Psoas muscle (tissue), 8 donors: ENCODE data around the gene TACR2. TPM values are rescaled to one million over a fixed set of nuclear protein-coding genes. Genes with fewer than 3 reads are reported as not detected.
A peak's percentile ranks its signal among the peaks of the same experiment; 100 is the strongest.

Experiments
- ATAC-seq, 4 donors: fragments of 200-7000 bp; cut with Tn5 transposase; one replicate each; pipeline ENCODE4 v1.9.1; 2020; ENCODE audit warnings: moderate library complexity in 3 of 4, mild to moderate bottlenecking in 2 of 4
- DNase-seq, 2 donors: peaks; one replicate each; pipeline ENCODE4 v3.0.0-alpha.2; 2020
- H3K27ac ChIP-seq: fragments of 200-600 bp; one replicate; pipeline ENCODE4 v1.8.0; 2022
- H3K27me3 ChIP-seq, 3 donors: fragments of 200-600 bp in 1 of 3; one replicate each; pipeline versions ENCODE4 v1.6.1 to v1.8.0; 2013 to 2022; ENCODE audit warnings: low read length in 2 of 3, mild to moderate bottlenecking in 2 of 3, moderate library complexity in 1 of 3; ENCODE audit not compliant: insufficient read depth in 3 of 3
- H3K36me3 ChIP-seq, 2 donors: fragments of 200-600 bp in 1 of 2; one replicate each; pipeline versions ENCODE4 v1.6.1 to v1.8.0; 2013 to 2022; ENCODE audit warnings: low read depth in 1 of 2, mild to moderate bottlenecking in 1 of 2, moderate library complexity in 1 of 2; ENCODE audit not compliant: insufficient read depth in 1 of 2
- H3K4me1 ChIP-seq: fragments of 200-600 bp; one replicate; pipeline ENCODE4 v1.8.0; 2022
- H3K4me3 ChIP-seq: fragments of 200-600 bp; one replicate; pipeline ENCODE4 v1.8.0; 2022; ENCODE audit warnings: mild to moderate bottlenecking
- H3K9me3 ChIP-seq: fragments of 200-600 bp; one replicate; pipeline ENCODE4 v1.8.0; 2022
- WGBS, 3 donors: extraction: QIAGEN DNeasy Blood & Tissue Kit; methylation state at CpG; one replicate each; pipeline versions ENCODE4 v1.1.6 to v1.1.7; 2013; 5-methylcytosine and 5-hydroxymethylcytosine counted together
- intact Hi-C, 2 donors: fragments of 100-400 bp; cut with DNase I; formaldehyde crosslinking; loops; one replicate each; pipeline versions ENCODE4 v1.11.0 to v1.14.2; 2022
- polyA plus RNA-seq, 3 donors: library from polyadenylated mRNA; stranded (reverse); fragments of 200-250 nt; gene quantifications; one replicate each; pipeline ENCODE4 v1.2.3, GENCODE V29; 2013
- total RNA-seq, 4 donors: library from RNA; stranded (reverse); fragmentation: NEBNext Ultra II Directional in 2 of 4; extraction: Animal tissue kit (Norgen Biotek cat#: 25700) in 2 of 4; gene quantifications; one replicate each; pipeline versions ENCODE4 v1.2.1 to v1.2.4, GENCODE V29; 2021 to 2023
- TF ChIP-seq, protein P1 (sequence below): fragments of 200-600 bp; IDR thresholded peaks from one replicate; pipeline ENCODE4 v1.8.0; 2022; ENCODE audit warnings: antibody characterized with exemption
- donor health status: healthy with polysubstance abuse.
- donor health status: DM: no; HTN: no; CAD: no; lungs with moderate emphysema.
- donor health status: Bipolar disorder and iron deficiency.
- donor health status: healthy.
- donor health status: DM: yes; HTN: yes; CAD: no.
- donor health status: DM: no; HTN: no; CAD: no.
- donor health status: DM: no; HTN: no; CAD: no.
- donor health status: DM: yes; HTN: yes; CAD: no.

The TACR2 gene
- total and polyA plus RNA-seq, 7 donors = 0.21 to 0.61 (median 0.25) TPM

DNA sequence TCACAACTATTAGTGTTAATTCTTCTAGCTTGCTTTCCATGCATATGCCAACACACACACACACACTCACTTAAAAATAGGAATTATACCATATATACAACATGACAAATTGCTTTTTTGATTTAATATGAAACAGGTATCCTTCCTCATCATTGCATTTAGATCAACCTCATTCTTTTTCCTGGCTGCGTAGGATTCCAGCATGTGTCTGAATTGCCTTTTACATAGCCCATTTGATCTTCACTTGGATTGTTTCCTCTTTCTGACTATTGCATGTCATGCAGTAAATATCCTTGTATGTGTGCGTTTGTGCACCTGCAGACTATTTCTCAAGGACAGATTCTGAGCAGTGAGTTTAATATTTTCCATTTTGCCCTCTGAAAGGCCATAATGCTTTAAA, 28.2 kb downstream of the TACR2 start:
- TF ChIP-seq, protein P1, sequence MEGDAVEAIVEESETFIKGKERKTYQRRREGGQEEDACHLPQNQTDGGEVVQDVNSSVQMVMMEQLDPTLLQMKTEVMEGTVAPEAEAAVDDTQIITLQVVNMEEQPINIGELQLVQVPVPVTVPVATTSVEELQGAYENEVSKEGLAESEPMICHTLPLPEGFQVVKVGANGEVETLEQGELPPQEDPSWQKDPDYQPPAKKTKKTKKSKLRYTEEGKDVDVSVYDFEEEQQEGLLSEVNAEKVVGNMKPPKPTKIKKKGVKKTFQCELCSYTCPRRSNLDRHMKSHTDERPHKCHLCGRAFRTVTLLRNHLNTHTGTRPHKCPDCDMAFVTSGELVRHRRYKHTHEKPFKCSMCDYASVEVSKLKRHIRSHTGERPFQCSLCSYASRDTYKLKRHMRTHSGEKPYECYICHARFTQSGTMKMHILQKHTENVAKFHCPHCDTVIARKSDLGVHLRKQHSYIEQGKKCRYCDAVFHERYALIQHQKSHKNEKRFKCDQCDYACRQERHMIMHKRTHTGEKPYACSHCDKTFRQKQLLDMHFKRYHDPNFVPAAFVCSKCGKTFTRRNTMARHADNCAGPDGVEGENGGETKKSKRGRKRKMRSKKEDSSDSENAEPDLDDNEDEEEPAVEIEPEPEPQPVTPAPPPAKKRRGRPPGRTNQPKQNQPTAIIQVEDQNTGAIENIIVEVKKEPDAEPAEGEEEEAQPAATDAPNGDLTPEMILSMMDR = no peak
- Histone ChIP-seq H3K4me3 (no peak overlapping the region), H3K27ac (no peak overlapping the region), H3K27me3 (no peaks in the 10 kb centered on the region), H3K4me1 (peaks cover 23% of the 10 kb centered on the region), H3K9me3 (no peaks in the 10 kb centered on the region), H3K36me3 (peaks cover 6 to 92% of the 10 kb centered on the region in 2 donors)
- intact Hi-C loops = no loop called here
- 95 to 97% (median 96%) methylated on average over 2 of the region's 2 CpGs for whole genome bisulfite sequencing, 3 donors
- DNase-seq (no peak), ATAC-seq (no peak)

GRCh38 chr10:69387500-69387899, 29.2 kb downstream of the TACR2 start:
- intact Hi-C loops = no loop called here
- TF ChIP-seq, protein P1 = no peak
- no peak overlapping the region for H3K27ac ChIP-seq
- H3K9me3 ChIP-seq = no peaks in the 10 kb centered on the region
- H3K4me3 ChIP-seq = no peak overlapping the region
- DNase-seq = no peak
- no peak for ATAC-seq
- H3K27me3 ChIP-seq = no peaks in the 10 kb centered on the region
- peaks cover 6 to 93% of the 10 kb centered on the region in 2 donors for H3K36me3 ChIP-seq
- peaks cover 32% of the 10 kb centered on the region for H3K4me1 ChIP-seq
- WGBS, 3 donors = 89 to 95% (median 92%) methylated on average over 3 of the region's 3 CpGs

DNA sequence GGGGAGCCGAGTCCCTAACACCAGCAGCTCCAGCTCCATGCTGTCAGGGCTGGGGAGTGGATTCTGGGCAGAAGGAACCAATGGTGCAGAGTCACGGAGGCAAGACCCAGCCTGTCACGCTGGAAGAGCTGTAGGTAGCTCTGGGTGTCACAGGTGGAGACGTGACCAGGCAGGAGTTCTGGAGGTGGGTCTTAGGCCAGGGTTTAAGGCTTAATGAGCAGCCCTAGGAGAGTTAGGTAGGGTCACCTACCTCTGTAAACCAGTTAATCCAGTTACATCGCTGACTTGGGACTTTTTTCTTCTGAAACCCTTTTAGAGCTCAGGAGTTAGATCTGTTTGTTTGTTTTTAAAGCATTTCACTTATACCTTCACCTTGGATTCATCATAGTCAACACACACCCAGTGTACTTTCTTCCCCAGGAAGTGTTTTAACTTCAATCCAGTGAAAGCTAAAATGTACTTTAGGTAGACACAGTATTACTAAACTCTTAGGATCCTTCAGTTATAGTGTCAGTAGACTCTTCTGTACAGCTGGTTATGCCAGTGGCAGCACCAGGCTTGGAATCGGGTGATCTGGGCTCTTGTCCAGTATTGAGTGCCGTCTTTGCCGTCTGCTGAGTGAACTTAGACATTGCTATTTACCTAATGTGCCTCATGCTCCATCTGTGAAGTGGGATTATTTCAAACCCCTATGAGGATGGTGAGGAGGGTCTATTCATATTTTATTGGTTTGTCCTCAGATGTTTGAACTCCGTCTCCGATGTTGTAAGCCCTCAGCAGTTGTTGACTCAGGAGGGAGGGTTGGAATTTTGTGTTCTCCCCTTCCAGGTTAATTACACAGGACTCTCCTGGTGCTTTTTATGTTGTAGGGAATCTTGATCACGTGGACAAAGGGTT, 31.0 kb downstream of the TACR2 start:
- DNase-seq (no peak), ATAC-seq (no peak)
- Histone ChIP-seq H3K9me3 (no peaks in the 10 kb centered on the region), H3K4me3 (no peak overlapping the region), H3K36me3 (peaks cover 6 to 92% of the 10 kb centered on the region in 2 donors), H3K27ac (peak overlapping the region; percentile 19), H3K27me3 (no peaks in the 10 kb centered on the region), H3K4me1 (peaks cover 28% of the 10 kb centered on the region)
- intact Hi-C loops = no loop called here
- 76 to 88% (median 77%) methylated on average over 11 of the region's 11 CpGs for WGBS, 3 donors
- TF ChIP-seq, protein P1 = no peak

DNA sequence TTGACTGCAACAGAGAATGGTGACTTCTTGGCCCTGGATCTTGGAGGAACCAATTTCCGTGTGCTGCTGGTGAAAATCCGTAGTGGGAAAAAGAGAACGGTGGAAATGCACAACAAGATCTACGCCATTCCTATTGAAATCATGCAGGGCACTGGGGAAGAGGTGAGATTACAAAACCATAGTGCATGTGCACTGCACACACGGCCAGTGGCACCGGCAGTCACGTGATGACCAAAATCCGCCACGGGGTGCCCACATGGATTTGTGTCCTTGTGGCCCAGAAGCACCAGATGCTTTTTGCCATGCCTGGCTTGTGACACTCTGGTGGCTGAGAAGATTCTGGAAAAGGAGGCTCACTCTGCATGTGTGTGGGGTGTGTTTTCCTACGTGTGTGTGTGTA, 32.4 kb downstream of the TACR2 start:
- TF ChIP-seq, protein P1 = no peak
- H3K4me1 ChIP-seq = peaks cover 21% of the 10 kb centered on the region
- ATAC-seq = no peak
- intact Hi-C loops = no loop called here
- no peak overlapping the region for H3K4me3 ChIP-seq
- H3K9me3 ChIP-seq = no peaks in the 10 kb centered on the region
- DNase-seq = no peak
- H3K27me3 ChIP-seq = no peaks in the 10 kb centered on the region
- 85 to 87% (median 87%) methylated on average over 10 of the region's 10 CpGs for WGBS, 3 donors
- peaks cover 9 to 92% of the 10 kb centered on the region in 2 donors for H3K36me3 ChIP-seq
- H3K27ac ChIP-seq = peak overlapping the region; percentile 61
